ENCODE data around the gene LRRC8D. TPM values are rescaled to one million over a fixed set of nuclear protein-coding genes. Genes with fewer than 3 reads are reported as not detected.

Gene LRRC8D
- total RNA-seq, 2 donors from 2014 or later, result 23.8 to 33.8 TPM

- Histone ChIP-seq H3K4me3 (ENCODE audit: low read length) (no peak overlapping the region), H3K27ac (ENCODE audit: low read depth, low read length) (no peak overlapping the region), H3K9ac (ENCODE audit: extremely low read depth, low read length, poor library complexity, severe bottlenecking) (no peak overlapping the region), H3K36me3 (ENCODE audit: control insufficient read depth, insufficient read depth, low read length) (no peaks in the 10 kb centered on the region), H3K4me1 (ENCODE audit: control insufficient read depth, insufficient read depth, low read length) (no peaks in the 10 kb centered on the region), H3K27me3 (ENCODE audit: control insufficient read depth, insufficient read depth, low read length, poor library complexity, severe bottlenecking) (no peaks in the 10 kb centered on the region), H3K9me3 (ENCODE audit: control insufficient read depth, low read length) (peaks cover 11% of the 10 kb centered on the region)
- Mint-ChIP-seq H3K27ac (no peak overlapping the region), H3K4me3 (no peak overlapping the region), H3K4me1 (peaks cover 27% of the 10 kb centered on the region), H3K36me3 (ENCODE audit: low read depth) (no peaks in the 10 kb centered on the region), H3K27me3 (ENCODE audit: insufficient read depth) (no peaks in the 10 kb centered on the region), H3K9me3 (peaks cover 17% of the 10 kb centered on the region)
- TF ChIP-seq CTCF (conservative IDR thresholded peaks at IDR 0.05), result no peak
- 80% methylated on average over 1 of the region's 1 CpG; no CpG with 5 or more reads in 1 of the 2 experiments for WGBS, 2 experiments (ENCODE audit: insufficient coverage in 1 of 2, insufficient read length in 1 of 2)
- no peak for DNase-seq
Measured at GRCh38 chr1:89957107-89957506, 136.3 kb downstream of the LRRC8D start.

GRCh38 chr1:89958851-89959654 is 138.2 kb downstream of the LRRC8D start:
- Histone ChIP-seq H3K4me3 (ENCODE audit: low read length) (no peak overlapping the region), H3K36me3 (ENCODE audit: control insufficient read depth, insufficient read depth, low read length) (no peaks in the 10 kb centered on the region), H3K4me1 (ENCODE audit: control insufficient read depth, insufficient read depth, low read length) (no peaks in the 10 kb centered on the region), H3K9ac (ENCODE audit: extremely low read depth, low read length, poor library complexity, severe bottlenecking) (no peak overlapping the region), H3K27ac (ENCODE audit: low read depth, low read length) (no peak overlapping the region), H3K27me3 (ENCODE audit: control insufficient read depth, insufficient read depth, low read length, poor library complexity, severe bottlenecking) (no peaks in the 10 kb centered on the region), H3K9me3 (ENCODE audit: control insufficient read depth, low read length) (peaks cover 11% of the 10 kb centered on the region)
- Mint-ChIP-seq H3K9me3 (peaks cover 18% of the 10 kb centered on the region), H3K27me3 (ENCODE audit: insufficient read depth) (no peaks in the 10 kb centered on the region), H3K27ac (no peak overlapping the region), H3K4me1 (peaks cover 22% of the 10 kb centered on the region), H3K36me3 (ENCODE audit: low read depth) (no peaks in the 10 kb centered on the region), H3K4me3 (no peak overlapping the region)
- no peak for TF ChIP-seq CTCF (conservative IDR thresholded peaks at IDR 0.05)
- DNase-seq, result no peak
- 94 to 100% methylated on average over 5 to 7 of the region's 7 CpGs for WGBS, 2 experiments (ENCODE audit: insufficient coverage in 1 of 2, insufficient read length in 1 of 2)

GRCh38 chr1:89959719-89960118 is 138.9 kb downstream of the LRRC8D start:
- WGBS, 2 experiments (ENCODE audit: insufficient coverage in 1 of 2, insufficient read length in 1 of 2), result 100% methylated on average over 2 of the region's 2 CpGs; no CpG with 5 or more reads in 1 of the 2 experiments
- Mint-ChIP-seq H3K4me3 (no peak overlapping the region), H3K9me3 (peaks cover 18% of the 10 kb centered on the region), H3K4me1 (peaks cover 19% of the 10 kb centered on the region), H3K36me3 (ENCODE audit: low read depth) (no peaks in the 10 kb centered on the region), H3K27me3 (ENCODE audit: insufficient read depth) (no peaks in the 10 kb centered on the region), H3K27ac (no peak overlapping the region)
- H3K4me3 ChIP-seq (ENCODE audit: low read length), result no peak overlapping the region
- no peak for DNase-seq
- H3K27me3 ChIP-seq (ENCODE audit: control insufficient read depth, insufficient read depth, low read length, poor library complexity, severe bottlenecking), result no peaks in the 10 kb centered on the region
- no peak for TF ChIP-seq CTCF (conservative IDR thresholded peaks at IDR 0.05)
- no peak overlapping the region for H3K9ac ChIP-seq (ENCODE audit: extremely low read depth, low read length, poor library complexity, severe bottlenecking)
- H3K27ac ChIP-seq (ENCODE audit: low read depth, low read length), result no peak overlapping the region
- no peaks in the 10 kb centered on the region for H3K4me1 ChIP-seq (ENCODE audit: control insufficient read depth, insufficient read depth, low read length)
- peaks cover 11% of the 10 kb centered on the region for H3K9me3 ChIP-seq (ENCODE audit: control insufficient read depth, low read length)
- no peaks in the 10 kb centered on the region for H3K36me3 ChIP-seq (ENCODE audit: control insufficient read depth, insufficient read depth, low read length)
